HG03442 (cell line): ENCODE results near the gene BEX4.
A peak's percentile ranks its signal among the peaks of the same experiment; 100 is the strongest.
"Not testable (repeated sequence)": the region's sequence is repeated elsewhere in the genome, so short reads cannot be mapped to it uniquely, and the experiment has no call there.

Experiments
- ATAC-seq: cut with Tn5 transposase; IDR thresholded peaks from one replicate; pipeline ENCODE4 v1.9.1; 2021; ENCODE audit warnings: mild to moderate bottlenecking, moderate library complexity; ENCODE audit not compliant: unreplicated experiment

BEX4 gene, protein sequence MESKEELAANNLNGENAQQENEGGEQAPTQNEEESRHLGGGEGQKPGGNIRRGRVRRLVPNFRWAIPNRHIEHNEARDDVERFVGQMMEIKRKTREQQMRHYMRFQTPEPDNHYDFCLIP

DNA sequence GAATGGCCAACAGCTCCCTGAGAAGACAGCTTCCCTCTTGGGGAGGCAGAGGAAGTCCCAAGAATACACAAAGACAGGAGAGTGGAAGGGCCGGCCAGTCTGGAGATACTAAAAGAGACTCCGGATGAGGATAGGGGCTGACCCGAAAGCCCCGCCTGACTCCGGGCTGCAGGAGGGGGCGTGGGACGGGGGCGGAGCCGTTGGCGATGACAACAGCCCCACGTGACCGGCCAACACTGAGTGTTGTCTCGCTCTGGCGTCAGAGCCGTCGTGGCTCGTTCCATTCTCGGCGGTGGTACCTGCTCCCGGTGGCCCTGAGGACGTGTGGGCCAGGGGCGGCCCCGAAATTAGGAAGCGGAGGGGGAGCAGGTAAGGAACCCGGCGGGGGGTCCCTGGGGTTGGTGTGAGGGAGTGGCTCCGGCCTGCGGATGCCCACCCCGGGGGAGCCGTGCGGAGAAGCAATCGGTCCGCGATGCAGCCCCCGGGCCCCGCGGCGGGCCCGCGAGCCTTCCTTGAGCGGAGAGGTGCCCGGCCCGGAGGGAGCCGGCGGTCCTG, at the start of gene BEX4:
BEX4 (plus strand) TSS at position 239 of the 555 bp plus-strand sequence. CDS start 1,046 bp downstream, outside the sequence.
- peak; percentile 96 for ATAC-seq

DNA sequence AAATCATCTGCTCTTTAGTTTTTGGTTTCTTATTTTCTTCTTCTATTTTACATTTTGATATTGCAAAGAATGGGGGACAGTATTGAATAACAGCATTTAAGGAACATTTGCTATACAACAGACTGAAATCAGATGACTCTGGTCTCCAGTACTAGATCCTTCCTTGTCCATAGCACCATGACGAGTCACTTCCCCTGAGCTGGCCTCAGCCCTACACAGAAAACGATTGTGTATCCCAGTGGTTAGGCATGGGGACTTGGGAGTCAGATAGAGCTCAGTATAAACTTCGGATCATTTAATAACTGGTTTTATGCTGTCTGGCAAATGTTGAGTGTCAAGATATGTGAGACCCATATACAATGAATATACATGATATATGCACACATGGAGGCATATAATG, 44.7 kb upstream of the BEX4 start:
- ATAC-seq, result no peak

DNA sequence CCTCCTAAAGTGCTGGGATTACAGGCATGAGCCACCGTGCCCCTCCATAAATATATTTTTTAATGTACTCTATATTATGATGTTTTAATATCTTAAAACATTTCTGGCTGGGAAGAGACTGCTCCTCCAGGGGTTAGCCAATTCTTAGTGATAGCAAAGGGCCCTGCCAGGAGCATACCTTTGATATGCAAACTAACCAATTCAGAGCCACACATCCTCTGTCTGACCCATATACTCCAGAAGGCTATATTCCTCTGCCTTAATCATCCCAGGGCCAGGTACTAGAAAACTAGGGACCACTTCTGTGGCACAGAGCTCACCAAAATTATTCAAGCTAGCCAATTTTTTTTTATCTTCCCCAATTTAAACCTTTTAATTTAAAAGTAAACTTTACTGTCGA, 43.6 kb upstream of the BEX4 start:
- ATAC-seq, result no peak

DNA sequence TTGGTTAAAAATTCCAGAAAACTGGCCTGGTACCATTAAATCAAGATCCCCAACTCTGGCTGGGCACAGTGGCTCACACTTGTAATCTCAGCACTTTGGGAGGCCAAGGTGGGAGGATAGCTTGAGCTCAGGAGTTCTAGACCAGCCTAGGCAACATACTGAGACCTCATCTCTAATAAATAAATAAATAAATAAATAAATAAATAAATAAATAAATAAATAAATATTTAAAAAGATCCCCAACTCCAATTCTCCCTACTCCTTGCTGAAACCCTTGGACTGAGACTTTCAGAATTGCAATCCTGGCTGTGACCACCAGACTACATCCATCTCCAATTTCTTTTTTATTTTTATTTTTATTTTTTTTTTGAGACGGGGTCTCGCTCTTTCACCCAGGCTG, 39.7 kb upstream of the BEX4 start:
- not testable (repeated sequence) for ATAC-seq

DNA sequence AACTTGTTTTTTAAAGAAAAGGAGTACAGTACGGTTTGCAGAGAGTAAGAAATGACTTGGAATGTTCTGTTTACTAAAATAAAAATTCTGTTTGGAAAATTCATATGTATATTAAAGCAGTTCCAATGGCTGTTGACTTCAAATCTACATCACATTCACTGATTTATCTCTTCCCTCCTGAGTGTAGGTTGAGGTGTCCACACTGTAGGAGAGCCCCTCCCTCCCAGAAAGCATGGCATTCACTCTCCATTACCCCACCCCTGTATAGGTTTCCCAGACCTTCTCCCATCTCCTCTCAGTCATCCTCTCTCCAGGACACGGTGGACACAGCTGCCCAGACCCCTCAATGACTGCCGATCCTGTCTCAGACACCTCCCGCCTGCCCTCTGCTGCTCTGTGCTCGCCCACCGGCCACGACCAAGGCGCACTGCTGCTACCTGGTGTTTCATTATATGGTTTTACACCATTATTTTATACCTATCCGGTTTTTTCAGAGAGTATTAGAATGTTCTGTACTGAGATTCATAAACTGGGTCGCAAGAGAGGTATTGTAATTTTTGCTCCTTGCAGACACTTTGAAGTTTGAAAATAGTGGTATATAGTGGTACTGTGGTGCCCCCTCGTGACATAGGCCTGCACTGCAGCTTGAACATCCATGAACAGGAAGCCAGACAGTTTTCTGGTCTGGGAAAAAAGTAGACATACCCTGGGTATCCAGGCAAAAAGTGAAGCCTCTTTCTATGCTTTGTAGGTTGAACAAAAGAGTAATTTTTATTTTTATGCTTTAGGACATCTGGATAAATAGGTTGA, 38.8 kb upstream of the BEX4 start:
- ATAC-seq, result peak; percentile 72

DNA sequence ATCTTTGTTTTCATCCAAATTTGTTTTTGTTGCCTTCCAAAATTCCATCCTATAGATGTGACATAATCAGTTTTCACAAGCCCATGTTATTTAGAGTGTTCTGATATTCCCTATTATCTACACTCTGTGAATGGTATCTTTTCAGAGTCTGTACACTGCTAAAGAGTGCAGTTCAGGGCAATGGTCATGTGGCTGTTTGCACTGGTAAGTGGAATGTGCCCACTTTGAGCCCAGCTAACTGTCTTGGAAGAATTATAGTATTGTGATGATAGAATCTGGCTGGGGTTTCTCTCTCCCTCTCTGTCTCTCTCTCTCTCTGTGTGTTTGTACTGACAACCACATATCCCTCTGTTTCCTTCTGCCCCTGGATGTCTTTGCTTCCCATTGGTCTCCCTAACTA, 37.4 kb upstream of the BEX4 start:
- ATAC-seq, result no peak

DNA sequence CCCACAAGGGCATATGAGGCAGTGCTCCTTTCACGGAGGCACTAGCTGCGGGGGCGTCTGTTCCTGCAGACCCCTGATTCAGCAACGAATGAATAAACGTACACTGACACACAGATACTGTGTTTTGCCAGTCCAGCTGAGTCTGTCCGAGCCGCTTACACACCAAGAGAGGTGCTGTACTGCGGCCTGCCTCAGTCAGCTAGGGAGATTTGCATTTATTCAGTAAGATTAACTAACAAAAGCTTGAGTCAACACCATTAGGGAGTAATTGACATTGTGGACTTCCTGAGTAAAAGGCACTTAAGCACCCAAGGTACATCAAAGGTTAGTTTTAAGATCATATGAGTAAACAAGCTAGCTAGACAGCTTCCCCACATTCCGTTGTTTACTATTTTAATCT, 31.0 kb upstream of the BEX4 start:
- no peak for ATAC-seq

DNA sequence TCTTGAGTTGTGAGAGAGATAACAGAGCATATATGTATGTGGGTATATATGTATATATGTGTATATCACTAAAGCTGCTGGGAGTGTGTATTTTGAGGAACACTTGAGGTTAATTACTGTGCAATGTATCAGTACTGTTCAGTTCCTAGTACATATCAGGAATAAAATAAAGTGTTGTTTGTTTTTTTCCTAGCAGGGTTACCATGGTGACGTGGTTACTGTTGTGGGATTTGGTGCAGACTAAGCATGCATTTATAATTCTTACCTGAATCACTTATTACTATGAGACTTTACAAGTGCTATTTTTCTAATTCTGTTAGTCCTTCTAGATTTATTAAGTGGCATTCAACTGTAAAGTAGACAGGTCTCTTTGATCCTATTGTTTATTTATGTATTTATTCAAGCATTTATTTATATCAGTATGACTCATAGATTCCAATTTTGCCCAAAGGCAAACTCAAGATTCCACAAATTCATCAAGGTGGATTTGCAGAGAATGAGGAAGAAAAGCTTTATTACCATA, 26.9 kb upstream of the BEX4 start:
- ATAC-seq, result no peak

DNA sequence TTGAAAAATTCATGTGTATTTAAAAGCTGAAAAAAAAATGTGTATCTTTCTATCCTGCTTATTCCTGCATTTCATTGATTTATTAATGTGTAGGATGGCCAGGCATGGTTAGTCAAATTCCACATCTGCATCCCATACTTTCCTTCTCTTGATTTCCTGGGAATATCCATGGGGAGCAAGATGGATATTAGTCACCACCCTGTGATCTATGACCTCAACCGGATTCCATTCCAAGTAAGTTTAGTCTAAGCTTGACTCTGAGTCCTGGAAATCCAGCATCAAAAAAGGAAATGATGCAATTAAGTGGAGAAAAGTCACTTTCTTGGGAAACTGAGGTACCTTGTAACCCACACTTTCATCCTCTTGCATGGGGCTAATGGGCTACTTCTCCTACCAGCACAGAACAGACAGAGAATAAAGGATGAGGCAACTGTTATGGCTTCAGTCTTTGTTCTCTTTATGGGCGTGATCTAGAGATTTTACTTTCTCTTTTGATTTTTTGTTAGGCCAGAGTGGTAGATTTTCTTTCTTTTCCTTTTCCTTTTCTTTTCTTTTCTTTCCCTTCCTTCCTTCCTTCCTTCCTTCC, 17.1 kb upstream of the BEX4 start:
- no peak for ATAC-seq

DNA sequence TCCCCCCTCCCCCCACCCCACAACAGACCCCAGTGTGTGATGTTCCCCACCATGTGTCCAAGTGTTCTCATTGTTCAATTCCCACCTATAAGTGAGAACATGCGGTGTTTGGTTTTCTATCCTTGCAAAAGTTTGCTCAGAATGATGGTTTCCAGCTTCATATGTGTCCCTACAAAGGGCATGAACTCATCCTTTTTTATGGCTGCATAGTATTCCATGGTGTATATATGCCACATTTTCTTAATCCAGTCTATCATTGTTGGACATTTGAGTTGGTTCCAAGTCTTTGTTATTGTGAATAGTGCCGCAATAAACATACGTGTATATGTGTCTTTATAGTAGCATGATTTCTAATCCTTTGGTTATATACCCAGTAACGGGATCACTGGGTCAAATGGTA, 16.2 kb upstream of the BEX4 start:
- ATAC-seq, result not testable (repeated sequence)

DNA sequence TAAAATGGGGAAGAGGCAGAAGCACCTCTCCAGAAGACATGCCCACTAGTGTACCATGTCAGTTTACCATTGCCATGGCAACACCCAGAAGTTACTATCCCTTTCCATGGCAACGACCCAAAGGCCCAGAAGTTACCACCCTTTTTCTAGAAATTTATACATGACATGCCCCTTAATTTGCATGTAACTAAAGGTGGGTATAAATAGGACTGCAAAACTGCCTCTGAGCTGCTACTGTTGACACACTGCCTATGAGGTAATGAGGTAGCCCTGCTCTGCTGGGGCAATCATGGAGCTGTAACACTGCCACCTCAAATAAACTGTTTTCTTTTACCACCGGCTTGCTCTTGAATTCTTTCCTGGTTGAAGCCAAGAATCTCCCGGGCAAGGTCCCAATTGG, 13.9 kb upstream of the BEX4 start:
- ATAC-seq, result no peak

DNA sequence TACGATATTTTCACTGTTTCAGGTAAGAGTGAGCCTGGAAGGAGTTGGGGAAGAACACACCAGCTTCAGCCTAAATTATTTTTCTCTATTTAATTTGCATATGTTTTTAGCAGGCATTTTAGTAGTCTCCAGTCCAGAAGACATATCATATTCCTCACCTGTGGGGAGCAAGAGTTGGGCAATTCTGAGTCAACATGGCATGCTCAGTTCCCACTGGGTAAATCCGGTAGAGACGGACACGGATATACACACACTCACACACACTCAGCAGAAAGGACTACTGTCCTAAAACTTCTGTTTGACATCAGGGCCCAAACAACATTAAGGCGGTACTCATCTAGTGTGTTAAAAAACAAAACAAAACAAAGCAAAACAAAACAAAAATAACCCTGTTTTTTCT, 4.9 kb upstream of the BEX4 start:
- ATAC-seq, result no peak

DNA sequence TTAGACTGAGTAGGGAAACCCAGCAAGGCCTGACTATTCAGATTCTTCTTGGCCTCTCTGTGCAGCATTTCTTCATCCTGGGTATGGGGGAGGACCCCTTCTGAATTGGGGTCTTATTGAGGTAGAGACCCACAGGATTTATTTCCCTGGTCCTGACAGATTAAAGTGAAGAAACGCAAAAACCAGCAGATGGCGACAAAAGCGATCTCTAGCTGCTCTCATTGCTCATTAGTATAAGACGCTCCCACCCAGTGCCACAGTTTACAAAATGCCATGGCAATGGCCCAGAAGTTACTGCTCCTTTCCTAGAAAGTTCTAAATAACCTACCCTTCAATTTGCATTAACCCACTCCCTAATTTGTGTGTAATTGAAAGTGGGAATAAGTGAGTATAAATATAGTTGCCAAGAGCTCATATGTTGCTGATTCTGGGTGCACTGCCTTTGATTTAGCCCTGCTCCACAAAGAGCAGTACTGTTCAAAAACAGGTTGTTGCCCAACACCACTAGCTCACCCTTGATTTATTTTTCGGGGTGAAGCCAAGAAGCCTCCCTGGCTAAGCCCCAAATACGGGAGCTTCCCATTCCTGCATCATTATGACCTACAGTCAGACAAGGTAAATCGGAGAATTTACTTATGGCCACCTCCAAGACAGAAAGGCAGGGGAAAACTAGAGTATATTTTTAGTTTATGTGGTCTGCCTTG, 3.7 kb upstream of the BEX4 start:
- ATAC-seq, result no peak

DNA sequence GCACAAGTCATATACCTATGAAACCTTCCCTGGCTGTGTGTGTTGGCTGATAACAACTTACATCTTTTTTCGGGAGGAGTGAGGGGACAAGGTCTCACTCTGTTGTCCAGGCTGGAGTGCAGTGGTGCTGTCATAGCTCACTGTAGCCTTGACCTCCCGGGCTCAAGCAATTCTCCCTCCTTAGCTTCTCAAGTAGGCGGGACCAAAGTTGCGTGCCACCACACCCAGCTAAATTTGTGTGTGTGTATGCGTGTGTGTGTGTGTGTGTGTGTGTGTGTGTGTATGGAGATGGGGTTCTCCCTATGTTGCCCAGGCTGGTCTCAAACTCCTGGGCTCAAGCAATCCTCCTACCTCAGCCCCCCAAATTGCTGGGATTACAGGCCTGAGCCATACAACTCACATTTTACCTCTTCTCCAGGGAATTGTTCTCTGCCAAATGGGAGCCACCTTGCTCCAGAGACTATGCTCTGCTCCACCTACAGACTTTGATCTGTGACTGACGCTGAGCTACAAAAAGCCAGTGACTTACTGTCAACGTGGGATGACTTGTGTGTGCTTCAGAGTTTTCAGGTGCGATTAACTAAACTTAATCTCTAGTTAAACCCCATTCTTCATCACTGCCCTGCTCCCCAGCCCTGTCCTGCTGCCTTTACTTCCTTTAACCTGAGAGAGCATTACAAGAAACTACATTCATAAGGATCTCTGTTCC, 2.0 kb upstream of the BEX4 start:
- no peak for ATAC-seq

DNA sequence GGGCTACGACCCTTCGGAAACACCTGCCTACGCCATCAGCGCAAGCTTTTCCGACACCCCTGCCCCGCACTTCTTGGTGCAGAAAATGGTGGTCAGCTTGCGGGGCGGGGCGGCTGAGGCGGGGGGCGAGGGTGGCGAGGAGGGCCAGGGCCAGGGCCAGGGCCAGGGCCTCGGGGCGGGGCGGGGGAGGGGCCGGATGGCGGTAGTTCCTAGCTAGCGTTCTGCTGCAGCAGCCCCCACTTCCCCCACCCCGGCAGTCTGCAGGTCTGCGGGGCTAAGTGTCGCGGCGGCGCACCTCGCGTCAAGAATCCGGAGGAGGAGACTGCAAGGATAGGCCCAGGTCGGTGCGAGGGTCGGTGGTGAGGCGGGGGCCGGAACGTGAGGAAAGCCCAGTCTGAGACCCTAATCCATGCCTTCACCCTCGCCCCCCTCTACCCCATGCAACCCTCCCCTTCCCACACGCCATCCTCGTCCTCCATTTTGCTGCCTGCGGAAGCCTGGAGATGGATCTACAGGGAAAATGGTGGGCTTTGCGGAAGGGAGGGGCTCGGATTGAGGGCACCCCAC, 600 bp downstream of the BEX4 start:
- peak; percentile 12 for ATAC-seq

DNA sequence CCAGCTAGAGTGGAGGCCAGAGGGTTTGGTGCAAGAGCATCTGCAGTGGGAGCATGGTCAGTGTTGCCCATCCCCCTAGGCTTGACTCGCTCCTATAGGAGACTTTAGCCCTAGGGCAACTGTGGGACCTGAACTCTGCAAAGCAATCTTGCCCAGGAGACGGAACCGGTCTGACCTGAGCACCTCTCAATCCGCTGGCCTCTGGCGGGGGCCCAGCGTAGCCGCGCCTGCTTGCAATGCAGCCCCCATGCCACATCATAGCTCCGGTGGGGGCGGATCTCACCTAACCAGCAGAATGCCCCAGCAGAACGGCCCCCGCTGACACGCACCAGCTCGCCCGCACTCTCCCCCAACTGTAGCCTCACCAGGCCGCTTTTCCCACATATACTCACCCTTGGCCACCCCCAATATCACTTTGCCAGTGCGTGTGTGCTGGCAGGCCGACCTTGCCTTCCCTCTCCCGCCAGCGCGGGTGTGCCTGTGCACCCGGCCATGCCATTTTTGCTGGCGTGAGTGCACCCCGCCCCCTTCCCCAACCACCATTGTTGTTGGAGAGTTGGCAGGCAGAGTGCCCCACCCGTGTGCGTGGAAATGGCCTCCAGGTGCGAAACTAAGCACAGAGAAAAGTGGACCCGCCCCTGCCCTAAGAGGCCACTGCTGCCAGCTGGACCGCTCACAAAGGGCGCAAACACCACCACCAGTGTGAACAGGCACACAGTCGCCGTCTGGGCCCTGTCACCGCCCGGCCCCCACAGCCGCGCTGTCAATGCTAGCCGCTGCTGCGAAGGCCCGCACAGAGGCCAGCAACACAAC, 5.8 kb downstream of the BEX4 start:
- ATAC-seq, result no peak

DNA sequence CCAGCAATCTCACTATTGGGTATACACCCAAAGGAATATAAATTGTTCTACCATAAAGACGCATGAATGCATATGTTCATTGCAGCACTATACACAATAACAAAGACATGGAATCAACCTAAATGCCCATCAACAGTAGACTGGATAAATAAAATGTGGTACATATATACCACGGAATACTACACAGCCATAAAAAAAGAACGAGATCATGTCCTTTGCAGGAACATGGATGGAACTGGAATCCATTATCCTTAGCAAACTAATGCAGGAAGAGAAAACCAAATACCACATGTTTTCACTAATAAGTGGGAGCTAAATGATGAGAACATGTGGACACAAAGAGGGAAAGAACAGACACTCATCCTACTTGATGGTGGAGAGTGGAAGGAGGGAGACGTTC, 11.0 kb downstream of the BEX4 start:
- ATAC-seq, result not testable (repeated sequence)

DNA sequence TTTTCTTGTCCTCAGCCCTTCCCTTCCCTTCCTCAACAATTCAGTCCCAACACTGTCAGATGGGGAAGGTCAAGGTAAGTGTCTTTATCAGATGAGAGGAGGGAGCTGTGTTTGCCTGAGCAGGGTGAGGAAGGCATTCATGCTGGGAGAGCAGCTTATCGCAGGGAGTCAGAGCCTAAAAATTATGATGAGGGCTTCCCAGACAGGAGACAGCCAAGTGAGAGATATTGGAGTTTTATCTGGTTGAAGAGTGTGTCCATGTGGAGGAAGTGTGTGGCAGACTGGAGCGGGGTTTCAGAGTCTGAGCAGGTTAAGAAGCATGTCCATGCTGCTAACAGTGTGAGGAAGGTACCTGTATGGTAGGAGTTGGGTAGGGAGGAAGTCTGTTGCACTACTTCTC, 18.4 kb downstream of the BEX4 start:
- ATAC-seq, result no peak

DNA sequence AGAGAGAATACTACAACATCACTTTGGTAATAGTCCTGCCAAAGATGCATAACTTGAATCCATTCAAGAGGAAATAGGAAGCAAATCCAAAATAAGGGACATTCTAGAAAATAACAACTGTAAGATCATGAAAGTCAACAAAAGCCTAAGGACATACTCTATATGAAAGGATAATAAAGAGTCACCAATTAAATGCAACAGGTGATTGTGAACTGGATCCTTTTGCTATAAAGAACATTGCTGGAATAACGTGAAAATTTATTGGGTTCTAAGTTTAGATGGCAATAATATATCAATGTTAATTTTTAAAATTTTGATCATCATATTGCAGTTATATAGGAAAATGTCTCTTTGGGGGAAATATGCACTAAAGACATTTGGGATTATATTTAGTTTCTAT, 20.0 kb downstream of the BEX4 start:
- no peak for ATAC-seq
